HG02678 (cell line): ENCODE results near the gene TEAD3.

Source experiments
- ATAC-seq: cut with Tn5 transposase; IDR thresholded peaks from one replicate; pipeline ENCODE4 v1.9.1; 2021; ENCODE audit warnings: mild to moderate bottlenecking, moderate library complexity; ENCODE audit not compliant: unreplicated experiment

Gene TEAD3

DNA sequence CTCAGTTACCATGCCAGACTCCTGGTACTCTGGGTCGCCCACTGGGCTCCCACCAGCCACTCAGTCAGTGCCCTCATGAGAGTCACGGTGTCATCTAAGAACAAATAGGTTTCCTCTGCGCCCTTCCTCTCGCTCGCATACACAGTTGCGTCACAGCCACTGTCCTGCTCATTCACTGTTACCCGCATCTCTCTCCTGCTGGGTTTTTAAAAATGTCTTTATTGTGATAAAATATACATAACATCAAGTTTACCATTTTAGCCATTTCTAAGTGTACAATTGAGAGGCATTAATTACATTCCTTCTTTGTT, 4.0 kb downstream of the TEAD3 start:
- no peak for ATAC-seq

DNA sequence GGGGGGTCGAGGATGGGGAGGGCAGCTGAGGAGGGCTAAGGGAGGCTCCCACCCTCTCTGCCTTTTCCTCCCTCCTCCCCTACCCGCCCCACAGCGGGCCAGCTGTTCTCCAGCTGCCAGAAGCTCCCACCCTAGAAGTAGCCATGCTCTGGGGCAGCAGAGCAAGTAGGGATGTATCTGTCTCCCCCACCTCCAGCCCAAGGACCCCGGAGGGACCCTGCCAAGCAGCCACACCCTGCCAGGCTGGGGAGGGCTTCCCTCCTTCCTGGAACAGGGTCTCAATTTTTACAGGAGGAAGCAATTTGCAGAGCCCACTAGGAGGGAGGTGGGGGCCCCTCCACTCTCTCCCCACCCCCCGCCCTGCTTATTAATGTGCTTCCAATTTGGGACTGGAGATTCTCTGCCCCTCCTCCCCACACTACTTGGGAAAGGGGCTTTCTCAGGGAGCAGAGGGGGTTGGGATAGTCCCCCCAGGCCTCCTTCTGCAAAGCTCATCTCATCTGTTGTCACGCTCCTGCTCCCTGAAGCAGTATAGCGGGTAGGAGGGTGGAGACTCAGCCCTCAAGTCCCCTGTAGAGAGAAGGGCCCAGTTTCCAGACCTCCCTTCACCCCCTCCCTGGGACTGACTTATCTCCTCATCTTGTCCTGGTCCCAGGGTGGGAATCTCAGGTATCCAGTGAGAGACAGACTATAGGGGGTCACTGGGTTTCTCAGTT, 4.5 kb downstream of the TEAD3 start:
- ATAC-seq = no peak

DNA sequence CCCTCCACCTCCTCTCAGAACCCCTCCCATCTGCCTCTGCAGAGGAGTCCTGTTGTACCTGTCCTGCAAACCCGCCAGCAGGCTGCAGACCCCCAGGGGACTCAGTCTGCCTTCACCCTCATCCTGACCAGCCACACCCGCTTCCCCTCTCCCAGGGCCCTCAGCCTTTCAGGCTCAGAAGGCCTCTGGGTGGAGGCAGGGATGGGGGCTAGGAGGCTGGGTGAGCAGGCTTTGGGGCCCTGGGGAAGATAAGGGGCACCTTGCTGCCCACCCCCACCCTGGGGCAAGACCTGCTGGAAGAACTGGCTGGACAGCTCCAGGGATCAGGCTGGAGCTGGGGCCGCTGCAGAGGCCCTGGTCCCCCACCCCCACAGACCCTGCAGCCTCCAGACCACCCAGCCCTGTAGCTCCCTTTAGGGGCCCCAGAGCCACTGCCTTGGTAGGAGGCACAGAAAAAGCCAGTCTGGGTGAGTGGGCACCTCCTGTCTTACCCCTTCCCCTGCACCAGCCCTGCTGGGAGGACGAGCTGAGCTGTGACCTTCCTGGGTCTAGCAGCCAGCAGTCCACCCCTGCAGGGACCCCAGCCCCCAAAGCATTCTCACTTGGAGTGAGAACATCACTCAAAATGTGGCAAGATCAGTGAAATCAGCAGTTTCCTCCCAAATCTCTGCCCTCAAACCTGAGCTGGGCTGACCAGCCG, 5.2 kb downstream of the TEAD3 start:
- ATAC-seq = no peak

DNA sequence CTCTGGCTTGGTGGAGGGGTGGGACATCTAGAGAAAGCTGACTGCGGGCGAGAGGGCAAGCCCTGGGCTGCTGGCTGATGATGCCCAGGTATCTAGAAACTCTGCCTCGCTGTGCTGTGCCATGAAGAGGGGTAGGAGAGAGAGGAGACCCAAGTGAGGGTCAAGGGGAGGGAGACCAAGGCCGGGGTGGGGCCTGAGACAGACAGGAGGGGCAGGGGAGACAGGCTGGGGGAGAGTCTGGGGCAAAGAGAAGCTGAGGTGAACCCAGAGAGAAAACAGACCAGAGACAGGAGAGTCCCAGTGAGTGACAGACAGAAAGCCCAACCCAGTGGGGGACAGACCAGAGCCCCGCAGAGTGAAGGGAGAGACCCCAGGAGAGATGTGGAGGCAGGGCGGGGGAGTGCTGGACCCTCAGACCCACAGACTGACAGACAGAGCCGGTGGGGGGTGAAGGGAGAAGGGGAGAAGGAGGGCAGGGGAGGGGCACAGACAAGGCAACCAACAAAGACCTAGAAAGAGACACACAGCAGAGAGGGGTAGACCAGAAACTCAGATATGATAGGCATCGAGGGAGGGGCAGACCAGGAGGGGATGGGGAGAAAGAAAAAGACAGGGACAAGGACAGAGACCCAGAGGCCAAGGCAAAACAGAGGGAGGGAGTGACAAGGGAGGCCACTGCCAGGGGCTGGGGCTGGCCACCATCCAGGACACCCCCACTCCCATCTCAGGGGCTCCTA, 5.9 kb downstream of the TEAD3 start:
- no peak for ATAC-seq

DNA sequence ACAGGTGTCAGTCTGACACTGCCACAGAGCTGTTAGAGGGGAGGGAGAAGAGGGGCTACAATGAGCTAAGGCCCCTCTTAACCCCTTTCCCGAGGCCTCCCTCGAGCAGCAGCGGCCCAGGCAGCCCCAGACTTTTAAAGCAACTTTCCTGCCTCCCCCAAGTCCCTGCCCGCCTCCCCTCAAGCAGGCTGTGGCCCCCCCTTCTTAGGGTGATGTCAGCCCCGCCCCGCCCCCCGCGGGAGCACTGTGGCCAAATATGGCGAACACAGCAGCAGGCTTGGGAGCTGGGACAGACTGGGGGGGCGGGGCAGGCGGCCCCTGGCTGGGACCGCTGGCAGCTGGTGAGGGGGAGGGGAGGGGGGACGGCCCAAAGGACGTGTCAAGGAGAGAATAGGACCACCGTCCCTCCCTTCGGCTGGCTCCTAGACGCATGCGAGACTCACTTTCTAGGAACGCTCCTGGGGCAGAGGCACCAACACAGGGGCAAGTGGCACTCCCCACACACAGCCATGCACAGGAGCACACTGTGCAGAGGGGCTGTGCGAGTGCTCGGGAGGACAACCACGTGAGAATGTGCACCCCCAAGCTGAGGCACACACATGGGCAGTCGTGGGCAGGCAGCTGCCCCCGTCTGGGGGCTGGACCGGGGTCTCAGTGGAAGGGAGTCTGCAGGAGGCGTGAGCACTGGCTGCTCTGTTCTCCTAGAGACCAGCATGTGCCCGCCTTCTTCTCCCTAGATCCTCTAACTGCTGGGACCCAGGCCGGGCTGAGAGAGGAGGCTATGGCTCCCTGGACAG, 6.7 kb downstream of the TEAD3 start:
- no peak for ATAC-seq

DNA sequence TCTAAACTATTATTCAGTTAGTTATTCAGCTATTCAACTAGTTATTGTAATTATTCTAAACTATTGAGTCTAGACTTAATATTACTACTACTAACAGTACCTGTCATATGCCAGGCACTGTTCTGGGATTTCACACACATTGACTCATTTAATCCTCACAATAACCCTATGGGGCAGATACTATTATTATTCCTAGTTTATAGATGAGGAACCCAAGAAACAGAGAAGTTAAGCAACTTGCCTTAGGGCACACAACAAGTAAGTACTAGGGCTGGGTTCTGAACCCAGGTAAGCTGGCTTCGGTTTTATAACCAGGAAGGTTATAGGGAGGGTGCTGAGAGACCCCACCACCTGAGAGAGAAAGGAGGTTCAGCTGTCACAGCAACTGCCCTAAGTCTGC, 7.8 kb downstream of the TEAD3 start:
- ATAC-seq = no peak

DNA sequence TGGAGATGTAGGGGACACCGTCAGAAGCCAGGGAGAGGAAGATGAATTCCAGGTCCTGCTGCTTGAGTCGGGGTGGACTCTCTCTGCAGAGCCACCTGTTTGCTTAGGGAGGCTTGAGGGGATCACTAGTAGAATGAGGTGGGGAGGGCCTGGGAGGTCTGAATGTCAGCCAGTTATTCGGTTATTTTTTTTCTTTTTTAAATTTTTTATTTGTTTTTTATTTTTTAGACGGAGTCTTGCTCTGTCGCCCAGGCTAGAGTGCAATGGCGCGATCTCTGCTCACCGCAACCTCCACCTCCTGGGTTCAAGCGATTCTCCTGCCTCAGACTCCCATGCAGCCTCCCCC, 8.4 kb downstream of the TEAD3 start:
- ATAC-seq = no peak

DNA sequence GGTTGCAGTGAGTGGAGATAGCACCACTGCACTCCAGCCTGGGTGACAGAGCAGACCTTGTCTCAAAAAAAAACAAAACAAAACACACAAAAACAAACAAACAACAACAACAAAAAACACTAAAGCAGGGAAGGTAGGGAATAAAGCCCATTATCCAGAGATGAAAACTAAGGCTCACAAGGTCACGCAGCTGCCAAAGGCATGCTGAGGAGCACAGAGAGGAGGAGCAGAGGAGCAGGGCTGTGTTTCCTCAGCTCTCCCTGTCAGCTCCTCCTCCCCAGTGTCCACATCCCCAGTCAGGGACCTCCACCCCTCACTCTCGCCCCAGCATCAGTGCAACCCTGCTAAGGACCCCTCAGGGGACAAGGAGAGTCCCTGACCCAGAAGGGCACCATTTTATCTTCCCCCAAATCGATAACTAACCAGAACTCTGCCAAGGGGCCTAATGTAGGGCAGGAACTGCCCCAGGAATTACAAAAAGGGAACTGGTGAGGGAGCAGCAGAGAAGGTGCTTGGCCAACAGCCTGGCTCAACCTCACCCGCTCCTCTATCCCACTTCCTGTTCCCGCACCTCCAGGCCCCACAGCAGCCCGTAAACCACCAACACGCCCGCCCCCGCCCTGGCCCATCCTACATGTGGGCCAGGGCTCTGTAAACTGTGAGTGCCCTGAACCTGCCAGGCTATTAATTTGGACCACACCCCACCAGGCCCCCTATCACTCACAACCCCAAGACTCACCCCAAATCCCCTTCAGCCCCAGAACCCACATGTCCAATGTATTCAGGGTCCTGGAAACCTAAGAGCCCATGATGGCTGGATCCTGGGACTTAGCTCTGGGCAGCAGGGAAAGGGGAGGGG, 9.0 kb downstream of the TEAD3 start:
- ATAC-seq = no peak

DNA sequence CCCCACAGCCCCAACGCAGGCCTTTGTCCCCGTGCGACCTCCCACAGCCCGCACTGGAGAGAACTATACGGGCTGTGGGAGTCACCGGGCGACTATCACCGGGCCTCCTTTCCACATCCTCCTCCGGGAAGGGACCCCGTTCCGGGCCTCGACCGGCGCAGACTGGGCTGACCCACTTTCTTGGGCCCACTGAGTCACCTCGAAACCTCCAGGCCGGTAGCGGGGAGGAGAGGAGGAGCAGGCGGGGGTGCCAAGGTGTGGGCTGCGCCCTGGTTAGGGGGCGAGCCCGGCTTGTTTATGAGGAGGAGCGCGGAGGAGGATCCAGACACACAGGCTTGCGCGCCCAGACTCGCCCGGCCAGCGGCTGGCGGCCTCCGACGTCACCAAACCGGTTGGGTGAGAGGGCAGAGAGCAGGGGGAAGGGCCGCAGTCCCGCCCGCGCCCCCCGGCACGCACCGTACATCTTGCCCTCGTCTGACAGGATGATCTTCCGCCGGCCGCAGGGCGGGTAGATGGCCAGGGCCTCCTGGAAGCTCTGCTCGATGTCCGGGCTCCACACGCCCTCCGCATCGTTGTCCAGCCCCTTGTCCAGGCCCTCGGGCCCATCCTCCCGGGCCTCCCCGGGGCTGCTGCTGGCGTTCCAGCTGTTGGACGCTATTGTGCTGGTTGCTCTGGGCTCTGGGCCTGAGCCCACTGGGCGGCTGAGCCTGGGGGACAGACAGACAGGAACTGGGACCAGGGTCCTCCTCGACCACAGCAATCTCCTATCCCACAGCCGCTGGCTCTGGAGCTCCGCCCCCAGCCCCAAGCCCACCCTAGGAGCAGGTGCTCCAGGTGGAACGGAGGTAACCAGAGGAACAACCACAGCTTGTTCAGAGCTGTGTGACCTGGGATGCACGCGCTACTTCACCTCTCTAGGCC, 10.6 kb downstream of the TEAD3 start:
- ATAC-seq = no peak

DNA sequence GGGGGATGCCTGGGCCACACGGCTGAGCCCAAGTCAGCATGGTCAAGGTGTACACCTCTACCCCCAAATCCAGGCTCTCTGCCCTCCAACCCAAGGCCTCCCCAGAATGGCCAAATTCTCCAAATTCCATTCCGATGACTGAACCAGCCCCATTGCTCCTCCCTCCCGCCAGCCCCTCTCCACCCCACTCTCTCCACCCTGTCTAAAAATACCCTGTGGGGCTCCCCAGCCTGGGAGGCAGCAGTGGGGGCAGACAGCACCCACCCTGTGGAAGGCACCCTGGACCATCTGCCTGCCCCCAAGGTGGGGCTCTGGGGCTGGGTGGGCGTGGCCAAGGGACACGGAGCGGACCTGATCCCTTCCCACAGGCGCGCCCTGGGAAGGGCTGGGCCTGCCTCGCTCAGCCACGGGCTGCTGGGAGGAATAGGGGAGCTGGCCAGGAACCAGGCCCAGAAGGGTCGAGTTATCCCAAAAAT, 11.4 kb downstream of the TEAD3 start:
- no peak for ATAC-seq

DNA sequence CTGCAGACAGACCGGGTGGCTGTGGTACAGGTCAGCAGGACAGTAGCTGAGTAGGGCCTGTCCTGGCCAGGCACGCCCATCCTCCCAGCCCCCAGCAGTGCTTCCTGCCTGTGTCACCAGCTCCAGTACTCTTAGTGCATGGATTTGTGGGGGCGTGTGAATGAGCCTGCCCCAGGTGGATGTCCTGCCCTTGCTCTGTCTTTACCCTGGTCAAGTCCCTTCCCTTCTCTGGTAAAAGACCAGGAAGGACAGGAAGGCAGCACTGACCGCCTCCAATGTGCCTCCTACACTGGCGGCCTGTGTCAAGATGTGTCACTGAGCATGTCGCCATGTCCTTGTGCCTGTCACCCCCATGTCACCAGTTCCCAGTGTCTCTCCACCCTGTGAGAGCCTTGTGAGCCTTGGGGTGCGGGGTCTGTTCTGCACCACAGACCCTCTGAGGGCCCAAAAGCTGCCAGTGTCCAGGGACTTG, 11.9 kb downstream of the TEAD3 start:
- no peak for ATAC-seq

DNA sequence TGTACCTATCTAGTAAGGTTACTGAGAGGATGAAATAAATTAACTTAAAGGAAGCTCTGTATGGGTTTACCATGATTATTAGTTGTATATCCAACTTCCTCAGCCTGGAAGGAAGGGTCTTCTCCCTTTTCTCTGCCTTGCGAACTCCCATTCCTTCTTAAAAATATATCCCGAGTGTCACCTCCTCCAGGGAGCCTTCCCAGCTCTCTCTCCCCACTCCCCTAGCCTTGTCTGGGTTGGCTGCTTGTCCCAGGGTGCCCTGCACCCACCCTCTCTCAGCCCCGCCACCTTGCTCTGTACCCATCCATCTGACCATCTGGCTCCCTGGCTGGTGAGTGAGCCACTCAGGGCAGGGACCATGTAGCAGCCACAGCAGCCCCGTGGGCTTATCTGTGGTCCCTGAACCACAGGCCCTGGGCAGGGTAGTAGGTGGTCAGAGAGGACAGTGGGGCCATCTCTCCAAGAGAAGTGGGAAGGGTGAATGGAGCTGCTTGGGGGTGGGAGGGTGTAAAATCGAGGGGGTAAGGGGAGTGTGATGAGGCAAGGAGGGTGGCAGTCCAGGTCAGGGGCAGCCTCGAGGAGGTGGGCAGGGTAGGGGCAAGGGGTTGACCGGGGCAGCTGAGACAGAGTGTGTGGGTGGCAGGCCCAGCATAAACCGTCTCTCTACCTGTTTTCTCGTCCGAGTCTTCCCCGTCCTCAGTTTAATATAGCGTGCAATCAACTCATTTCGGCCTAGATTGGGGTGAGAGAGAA, 12.8 kb downstream of the TEAD3 start:
- no peak for ATAC-seq

DNA sequence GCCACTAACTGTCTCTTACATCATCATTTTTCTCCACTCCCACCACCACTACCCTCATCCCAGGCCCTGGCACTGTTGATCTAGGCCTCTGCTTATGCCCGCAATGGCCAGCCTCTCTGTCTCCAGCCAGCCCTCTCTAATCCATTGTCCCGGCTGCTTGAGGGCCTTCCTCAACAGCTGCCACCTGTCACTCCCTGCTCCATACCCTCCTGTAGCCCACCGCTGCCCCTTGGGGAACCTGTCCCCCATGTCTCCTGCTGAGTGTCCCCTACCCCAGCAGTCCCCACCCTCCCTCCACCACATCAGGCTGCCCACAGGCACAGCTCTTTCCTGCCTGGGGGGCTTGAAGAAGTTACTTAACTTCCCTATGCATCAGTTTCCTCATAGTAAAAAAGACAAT, 13.4 kb downstream of the TEAD3 start:
- ATAC-seq = no peak

DNA sequence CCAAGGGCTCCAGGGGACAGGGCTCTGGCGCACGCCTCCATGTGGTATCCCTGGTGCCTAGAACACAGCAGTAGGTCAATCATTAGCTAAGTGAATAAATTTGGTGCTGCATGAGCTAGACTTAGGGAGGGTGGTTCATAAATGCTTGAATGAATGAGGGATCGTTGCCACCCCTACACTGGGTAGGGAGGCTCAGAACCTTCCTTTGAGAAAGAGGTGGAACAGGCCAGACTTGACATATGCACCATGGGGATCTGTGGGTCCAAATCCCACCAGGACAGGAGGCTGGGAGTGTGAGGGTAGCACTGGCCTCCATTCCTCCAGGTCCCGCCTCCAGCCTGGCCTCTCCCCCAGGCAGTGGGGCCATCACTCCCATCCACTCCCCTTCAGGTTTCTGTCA, 13.8 kb downstream of the TEAD3 start:
- ATAC-seq = no peak

DNA sequence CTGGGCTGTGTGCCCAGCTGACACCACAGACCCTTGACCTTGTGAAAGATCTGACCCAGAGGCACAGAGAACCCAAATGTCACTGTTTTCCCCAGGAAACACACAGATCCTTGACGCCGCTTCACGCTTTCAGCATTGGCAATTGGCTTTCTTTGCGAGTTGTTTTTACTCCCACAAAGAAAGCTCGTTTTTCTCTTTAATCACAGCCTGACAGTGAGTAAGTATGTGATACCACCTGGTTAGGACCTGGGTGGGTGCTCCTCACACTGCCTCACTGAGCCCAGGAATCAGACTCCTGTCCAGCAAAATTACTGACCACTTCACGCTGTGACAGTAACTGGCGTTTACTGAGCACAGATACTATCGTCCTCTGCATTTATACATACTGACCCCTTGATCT, 15.7 kb downstream of the TEAD3 start:
- no peak for ATAC-seq

DNA sequence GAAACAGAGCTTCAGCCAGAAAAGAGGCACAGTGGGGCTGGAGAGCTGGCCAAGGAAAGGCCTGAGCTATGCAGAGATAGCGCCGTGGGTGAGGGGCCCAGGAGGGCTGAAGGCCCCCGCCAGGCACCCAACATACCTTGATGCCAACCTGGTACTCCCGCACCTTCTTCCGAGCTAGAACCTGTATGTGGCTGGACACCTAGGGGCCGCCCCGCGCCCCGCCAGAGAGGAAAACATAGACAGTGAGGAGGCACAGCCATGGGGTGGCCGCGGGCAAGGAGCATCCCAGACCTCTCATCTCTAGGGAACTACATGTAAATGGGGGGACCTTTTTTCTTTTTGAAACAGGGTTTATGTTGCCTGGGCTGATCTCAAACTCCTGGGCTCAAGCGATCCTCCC, 16.7 kb downstream of the TEAD3 start:
- ATAC-seq = no peak

DNA sequence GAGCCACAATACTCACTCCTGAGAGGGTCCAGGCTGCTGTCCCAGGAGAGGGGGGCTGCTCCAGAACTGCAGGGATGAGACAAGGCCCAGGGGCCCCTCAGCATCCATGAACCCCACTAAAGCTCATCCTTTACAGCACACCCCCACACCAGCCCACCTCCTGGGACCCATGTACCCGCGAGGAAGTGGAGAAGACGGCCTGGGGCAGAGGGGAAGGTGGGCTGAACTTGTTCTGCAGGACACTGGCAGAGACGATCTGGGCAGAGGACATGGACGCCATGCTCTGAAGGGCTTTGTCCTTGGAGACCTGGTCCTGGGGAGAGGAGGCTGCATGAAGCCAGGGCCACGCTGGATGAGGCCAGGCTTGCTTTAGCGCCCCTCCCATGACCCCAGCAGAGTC, 18.6 kb downstream of the TEAD3 start:
- ATAC-seq = no peak

DNA sequence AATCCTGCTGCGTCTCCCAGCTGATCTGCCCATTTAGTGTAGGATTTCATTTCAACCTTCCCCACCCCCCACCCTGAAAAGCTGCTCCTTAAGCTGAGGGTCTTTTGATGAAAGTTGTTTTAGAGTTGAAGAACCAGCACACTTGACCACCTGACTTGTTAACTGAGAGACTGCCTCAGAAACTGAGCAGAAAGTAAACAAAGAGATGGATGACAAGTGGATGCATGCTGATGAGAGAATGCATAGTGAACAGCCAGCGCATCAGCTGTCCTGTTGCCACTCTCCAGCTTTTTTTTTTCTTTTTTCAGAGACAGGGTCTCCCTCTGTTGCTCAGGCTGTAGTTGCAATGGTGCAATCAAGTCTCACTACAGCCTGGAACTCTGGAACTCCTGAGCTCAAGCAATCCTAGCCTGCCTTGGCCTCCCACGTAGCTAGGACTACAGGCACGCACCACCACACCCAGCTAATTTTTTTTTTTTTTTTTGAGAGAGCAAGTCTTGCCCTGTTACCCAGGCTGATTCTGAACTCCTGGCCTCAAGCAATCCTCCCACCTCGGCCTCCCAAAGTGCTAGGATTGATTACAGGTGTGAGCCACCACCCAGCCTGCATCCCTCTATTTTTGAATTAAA, 19.2 kb downstream of the TEAD3 start:
- ATAC-seq = no peak
